Hepatocyte (in vitro differentiated cells): ENCODE data around the gene CMTM4. TPM values are rescaled to one million over a fixed set of nuclear protein-coding genes. Genes with fewer than 3 reads are reported as not detected.

Source experiments
- DNase-seq: peaks from one replicate; pipeline ENCODE4 v3.0.0-alpha.2; 2016; ENCODE audit warnings: low spot score
- H2AFZ ChIP-seq: fragments of 200-600 bp; sonication (generic); 2 replicates; pipeline ENCODE4 v1.6.0; 2016; ENCODE audit warnings: antibody characterized with exemption, mild to moderate bottlenecking
- H3K27ac ChIP-seq: fragments of 200-600 bp; sonication (generic); 2 replicates; pipeline ENCODE4 v1.5.1; 2016; ENCODE audit warnings: mild to moderate bottlenecking
- H3K27me3 ChIP-seq: fragments of 200-600 bp; sonication (generic); 2 replicates; pipeline ENCODE4 v1.6.1; 2016
- H3K36me3 ChIP-seq: fragments of 200-600 bp; sonication (generic); replicated peaks from 2 replicates; pipeline ENCODE4 v1.5.1; 2016; ENCODE audit warnings: low read depth; ENCODE audit not compliant: insufficient read depth
- H3K4me1 ChIP-seq: fragments of 200-600 bp; sonication (generic); 2 replicates; pipeline ENCODE4 v1.5.1; 2016; ENCODE audit warnings: mild to moderate bottlenecking, moderate library complexity; ENCODE audit not compliant: insufficient read depth
- H3K4me2 ChIP-seq: fragments of 200-600 bp; sonication (generic); 2 replicates; pipeline ENCODE4 v1.6.0; 2016
- H3K4me3 ChIP-seq: fragments of 200-600 bp; sonication (generic); 2 replicates; pipeline ENCODE4 v1.5.1; 2016; ENCODE audit warnings: mild to moderate bottlenecking
- H3K79me2 ChIP-seq: fragments of 200-600 bp; sonication (generic); 2 replicates; pipeline ENCODE4 v1.6.0; 2017; ENCODE audit warnings: mild to moderate bottlenecking
- H3K9me2 ChIP-seq: fragments of 200-600 bp; sonication (generic); replicated peaks from 2 replicates; pipeline ENCODE4 v1.6.0; 2017; ENCODE audit warnings: mild to moderate bottlenecking; ENCODE audit not compliant: insufficient read depth
- H3K9me3 ChIP-seq: fragments of 200-600 bp; sonication (generic); 2 replicates; pipeline ENCODE4 v1.5.1; 2016; ENCODE audit warnings: low read depth, mild to moderate bottlenecking
- H4K20me1 ChIP-seq: fragments of 200-600 bp; sonication (generic); 2 replicates; pipeline ENCODE4 v1.6.0; 2016; ENCODE audit warnings: mild to moderate bottlenecking; ENCODE audit not compliant: insufficient read depth, poor library complexity, severe bottlenecking
- EZH2 ChIP-seq: fragments of 200-600 bp; sonication (generic); IDR thresholded peaks from 2 replicates; pipeline ENCODE4 v1.6.1; 2016; ENCODE audit warnings: antibody characterized with exemption, mild to moderate bottlenecking, borderline replicate concordance
- EZH2phosphoT487 ChIP-seq: fragments of 200-600 bp; sonication (generic); IDR thresholded peaks from one replicate; pipeline ENCODE4 v1.6.1; 2018; ENCODE audit warnings: antibody characterized with exemption, mild to moderate bottlenecking, low read depth, moderate library complexity; ENCODE audit not compliant: unreplicated experiment, severe bottlenecking
- WGBS: methylation state at CpG from one replicate; pipeline ENCODE4 v1.1.6; 2016; ENCODE audit warnings: low lambda C conversion rate; ENCODE audit errors: missing lambda C conversion rate; 5-methylcytosine and 5-hydroxymethylcytosine counted together
- polyA plus RNA-seq: library from polyadenylated mRNA; unstranded; fragments of >200 nt; fragmentation: Nextera tagmentation; extraction: Ambion mirVana; gene quantifications from 2 replicates; pipeline ENCODE4 v1.2.1, GENCODE V29; 2016
- total RNA-seq: library from RNA; depleted of rRNA; stranded (reverse); fragments of >200 nt; gene quantifications from 2 replicates; pipeline ENCODE4 v1.2.3, GENCODE V29; 2014
- TF ChIP-seq, protein P1 (sequence below): fragments of 200-600 bp; sonication (generic); IDR thresholded peaks from 2 replicates; pipeline ENCODE4 v1.5.1; 2016; ENCODE audit warnings: antibody characterized with exemption, mild to moderate bottlenecking; ENCODE audit not compliant: poor library complexity

Gene CMTM4
- total and polyA plus RNA-seq, 2 experiments from 2014 or later, result 19.2 to 77.9 TPM

DNA sequence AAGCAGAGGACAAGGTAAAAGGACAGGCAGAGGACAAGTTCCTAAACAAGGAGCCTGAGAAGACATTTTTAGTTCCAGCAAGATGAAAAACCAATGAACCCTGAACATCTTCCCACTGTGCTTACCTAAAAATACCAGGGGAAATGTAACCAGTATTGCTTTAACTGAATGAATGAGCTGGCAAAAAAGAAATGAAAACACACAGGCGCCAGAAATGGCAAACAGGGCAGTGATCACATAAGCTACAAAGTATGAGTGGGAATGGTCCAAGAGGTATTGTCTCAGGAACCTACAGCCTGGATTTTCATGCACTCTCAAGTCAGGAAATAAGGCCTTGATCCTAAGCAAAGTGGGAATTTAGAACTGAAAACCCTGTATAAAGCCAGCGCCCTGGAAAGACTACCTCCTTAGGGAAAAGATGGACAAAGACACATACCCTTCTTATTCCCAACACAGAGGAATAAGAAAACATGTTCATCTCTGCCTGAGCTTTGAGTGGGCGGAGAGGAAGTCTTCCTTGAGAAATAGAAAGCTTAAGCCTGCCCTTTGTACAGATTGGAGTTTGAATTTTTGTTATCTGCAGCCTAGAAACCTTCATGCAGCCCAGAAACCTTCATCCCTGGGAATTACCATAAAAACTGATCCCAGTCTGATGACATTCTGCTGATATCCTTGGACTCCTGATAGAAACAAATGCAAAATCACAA lies 115.1 kb downstream of the CMTM4 start:
- no peak overlapping the region for H3K4me3 ChIP-seq
- H3K4me2 ChIP-seq, result no peak overlapping the region
- TF ChIP-seq EZH2 (no peak), EZH2phosphoT487 (no peak)
- TF ChIP-seq, protein P1, sequence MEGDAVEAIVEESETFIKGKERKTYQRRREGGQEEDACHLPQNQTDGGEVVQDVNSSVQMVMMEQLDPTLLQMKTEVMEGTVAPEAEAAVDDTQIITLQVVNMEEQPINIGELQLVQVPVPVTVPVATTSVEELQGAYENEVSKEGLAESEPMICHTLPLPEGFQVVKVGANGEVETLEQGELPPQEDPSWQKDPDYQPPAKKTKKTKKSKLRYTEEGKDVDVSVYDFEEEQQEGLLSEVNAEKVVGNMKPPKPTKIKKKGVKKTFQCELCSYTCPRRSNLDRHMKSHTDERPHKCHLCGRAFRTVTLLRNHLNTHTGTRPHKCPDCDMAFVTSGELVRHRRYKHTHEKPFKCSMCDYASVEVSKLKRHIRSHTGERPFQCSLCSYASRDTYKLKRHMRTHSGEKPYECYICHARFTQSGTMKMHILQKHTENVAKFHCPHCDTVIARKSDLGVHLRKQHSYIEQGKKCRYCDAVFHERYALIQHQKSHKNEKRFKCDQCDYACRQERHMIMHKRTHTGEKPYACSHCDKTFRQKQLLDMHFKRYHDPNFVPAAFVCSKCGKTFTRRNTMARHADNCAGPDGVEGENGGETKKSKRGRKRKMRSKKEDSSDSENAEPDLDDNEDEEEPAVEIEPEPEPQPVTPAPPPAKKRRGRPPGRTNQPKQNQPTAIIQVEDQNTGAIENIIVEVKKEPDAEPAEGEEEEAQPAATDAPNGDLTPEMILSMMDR, result no peak
- DNase-seq, result peak; percentile 26
- peaks cover 23% of the 10 kb centered on the region for H3K27me3 ChIP-seq
- no peaks in the 10 kb centered on the region for H4K20me1 ChIP-seq
- H3K27ac ChIP-seq, result no peak overlapping the region
- H3K79me2 ChIP-seq, result no peaks in the 10 kb centered on the region
- WGBS, result 88% methylated on average over 3 of the region's 3 CpGs
- no peaks in the 10 kb centered on the region for H3K9me3 ChIP-seq
- H3K9me2 ChIP-seq, result no peaks in the 10 kb centered on the region
- H3K4me1 ChIP-seq, result no peaks in the 10 kb centered on the region
- no peak overlapping the region for H2AFZ ChIP-seq
- H3K36me3 ChIP-seq, result no peaks in the 10 kb centered on the region

DNA sequence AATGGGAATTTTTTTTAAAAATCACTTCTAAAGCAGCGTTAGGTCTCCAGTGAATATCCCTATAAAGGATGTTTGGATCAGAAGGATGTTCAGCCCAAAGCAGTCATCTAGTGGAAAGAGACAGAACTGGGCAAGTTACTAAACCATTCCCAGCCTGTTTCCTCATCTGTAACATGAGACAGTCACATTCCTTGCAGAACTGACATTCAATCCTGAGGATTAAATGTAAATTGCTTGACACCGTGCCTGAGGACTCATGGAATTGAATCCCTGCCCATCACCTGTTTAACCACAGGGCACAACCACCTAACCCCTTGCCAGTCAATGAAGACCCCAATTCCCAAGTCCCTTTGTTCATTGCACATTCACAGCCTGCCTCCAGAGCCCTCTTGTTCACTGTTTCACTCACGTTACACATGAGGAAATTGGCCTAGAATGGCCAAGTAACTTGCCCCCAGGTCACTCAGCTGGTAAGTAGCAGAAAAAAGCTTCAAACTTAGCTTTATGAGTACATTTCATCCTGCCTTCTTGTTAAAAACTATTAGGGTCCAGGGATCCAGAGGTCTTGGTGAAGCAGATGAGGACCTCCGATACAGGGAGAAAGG lies 115.8 kb downstream of the CMTM4 start:
- 63% methylated on average over 4 of the region's 4 CpGs for WGBS
- no peaks in the 10 kb centered on the region for H3K4me1 ChIP-seq
- no peaks in the 10 kb centered on the region for H4K20me1 ChIP-seq
- no peak overlapping the region for H3K4me2 ChIP-seq
- H3K27me3 ChIP-seq, result peaks cover 23% of the 10 kb centered on the region
- no peak for DNase-seq
- no peak overlapping the region for H3K4me3 ChIP-seq
- no peaks in the 10 kb centered on the region for H3K79me2 ChIP-seq
- no peaks in the 10 kb centered on the region for H3K9me2 ChIP-seq
- TF ChIP-seq, protein P1, result peak; percentile 15
- no peak for TF ChIP-seq EZH2
- TF ChIP-seq EZH2phosphoT487, result no peak
- H3K9me3 ChIP-seq, result no peaks in the 10 kb centered on the region
- no peaks in the 10 kb centered on the region for H3K36me3 ChIP-seq
- no peak overlapping the region for H3K27ac ChIP-seq
- no peak overlapping the region for H2AFZ ChIP-seq

DNA sequence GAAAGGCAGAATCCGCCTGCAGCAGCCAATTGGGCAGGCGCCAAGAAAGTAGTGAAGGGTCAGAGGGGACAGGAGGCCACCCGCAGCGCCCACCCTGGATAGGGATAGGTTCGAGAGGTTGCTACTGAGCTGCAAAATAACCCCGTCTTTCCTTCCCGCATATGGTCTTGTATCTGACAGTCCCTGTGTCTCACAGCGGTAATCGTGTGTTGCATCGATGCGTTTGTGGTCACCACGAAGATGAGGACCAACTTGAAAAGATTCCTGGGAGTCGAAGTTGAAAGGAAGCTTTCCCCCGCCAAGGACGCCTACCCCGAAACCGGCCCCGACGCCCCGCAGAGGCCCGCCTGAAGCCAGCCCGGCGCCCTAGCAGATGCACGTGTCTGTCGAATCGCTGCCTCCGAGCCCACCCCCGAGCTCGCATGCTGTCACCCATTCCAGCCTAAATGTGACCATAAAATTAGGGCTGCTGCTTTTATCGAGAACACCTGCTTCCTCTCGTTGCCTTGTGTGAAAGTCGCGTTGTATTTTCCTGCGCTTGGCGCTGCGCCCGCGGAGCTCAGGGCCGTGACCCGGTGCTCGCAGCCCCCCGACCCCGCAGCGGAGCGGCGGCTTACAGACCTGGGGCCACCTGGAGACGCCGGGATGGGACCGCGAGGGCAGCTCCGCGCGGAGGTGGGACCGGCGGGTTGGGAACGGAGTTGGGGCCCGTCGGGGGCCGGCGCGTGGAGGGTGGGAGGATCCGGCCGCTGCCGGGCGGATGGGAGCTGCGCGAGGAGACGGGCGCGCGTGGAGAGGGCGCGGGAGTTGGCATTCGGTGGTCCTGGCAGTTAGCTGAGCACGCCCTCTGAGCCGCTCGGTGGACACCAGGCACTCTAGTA lies 117.7 kb downstream of the CMTM4 start, which contains the start of gene CMTM2:
TSS of gene CMTM2 (plus strand) at position 813 of the 881 bp plus-strand sequence. CDS start 145 bp downstream, outside the sequence.
- H4K20me1 ChIP-seq, result no peaks in the 10 kb centered on the region
- peak within 1 kb of the TSS; percentile 78 for H3K4me2 ChIP-seq
- DNase-seq, result no peak
- TF ChIP-seq, protein P1, result no peak
- TF ChIP-seq EZH2phosphoT487 (no peak), EZH2 (peak; percentile 86)
- H3K4me3 ChIP-seq, result no peak within 1 kb of the TSS
- H2AFZ ChIP-seq, result no peak within 1 kb of the TSS
- no peaks in the 10 kb centered on the region for H3K9me3 ChIP-seq
- H3K27ac ChIP-seq, result no peak within 1 kb of the TSS
- H3K27me3 ChIP-seq, result peaks cover 23% of the 10 kb centered on the region
- no peaks in the 10 kb centered on the region for H3K9me2 ChIP-seq
- H3K4me1 ChIP-seq, result no peaks in the 10 kb centered on the region
- H3K79me2 ChIP-seq, result no peaks in the 10 kb centered on the region
- no peaks in the 10 kb centered on the region for H3K36me3 ChIP-seq
- WGBS, result 44% methylated on average over 60 of the region's 77 CpGs
